ENCODE data around the gene SLC15A3.

DNA sequence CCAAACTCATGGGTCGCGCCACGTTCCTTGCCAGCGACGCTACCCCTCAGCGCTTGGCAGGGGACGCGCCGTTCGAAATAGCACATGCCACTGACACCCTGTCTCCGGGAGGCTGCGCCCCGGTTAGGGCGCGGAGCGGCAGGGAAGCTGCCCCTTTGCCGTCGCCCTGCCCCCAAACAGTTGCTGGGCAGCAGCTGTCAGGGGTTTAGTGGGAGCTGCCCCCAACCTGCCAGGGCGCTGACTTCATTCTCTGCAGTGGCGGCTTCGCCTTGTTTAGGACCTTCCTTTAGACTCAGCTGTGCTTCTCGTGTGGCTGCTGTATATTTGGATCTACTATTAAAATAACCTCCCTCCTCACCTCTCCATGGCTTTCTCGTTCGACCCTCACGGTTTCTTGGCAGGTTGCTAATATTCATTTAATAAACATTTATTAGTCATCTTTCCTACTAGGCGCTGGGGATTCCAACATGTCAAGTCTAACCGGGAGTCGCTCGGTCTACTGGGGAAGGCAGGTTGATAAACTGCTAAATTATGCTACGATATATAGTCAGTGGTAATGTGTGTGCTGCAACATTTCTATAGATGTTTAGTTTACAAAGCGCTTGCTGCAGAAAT, 37.2 kb downstream of the SLC15A3 start:
- TF ChIP-seq, protein P1, sequence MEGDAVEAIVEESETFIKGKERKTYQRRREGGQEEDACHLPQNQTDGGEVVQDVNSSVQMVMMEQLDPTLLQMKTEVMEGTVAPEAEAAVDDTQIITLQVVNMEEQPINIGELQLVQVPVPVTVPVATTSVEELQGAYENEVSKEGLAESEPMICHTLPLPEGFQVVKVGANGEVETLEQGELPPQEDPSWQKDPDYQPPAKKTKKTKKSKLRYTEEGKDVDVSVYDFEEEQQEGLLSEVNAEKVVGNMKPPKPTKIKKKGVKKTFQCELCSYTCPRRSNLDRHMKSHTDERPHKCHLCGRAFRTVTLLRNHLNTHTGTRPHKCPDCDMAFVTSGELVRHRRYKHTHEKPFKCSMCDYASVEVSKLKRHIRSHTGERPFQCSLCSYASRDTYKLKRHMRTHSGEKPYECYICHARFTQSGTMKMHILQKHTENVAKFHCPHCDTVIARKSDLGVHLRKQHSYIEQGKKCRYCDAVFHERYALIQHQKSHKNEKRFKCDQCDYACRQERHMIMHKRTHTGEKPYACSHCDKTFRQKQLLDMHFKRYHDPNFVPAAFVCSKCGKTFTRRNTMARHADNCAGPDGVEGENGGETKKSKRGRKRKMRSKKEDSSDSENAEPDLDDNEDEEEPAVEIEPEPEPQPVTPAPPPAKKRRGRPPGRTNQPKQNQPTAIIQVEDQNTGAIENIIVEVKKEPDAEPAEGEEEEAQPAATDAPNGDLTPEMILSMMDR (IDR thresholded peaks at IDR 0.05): no peak
- TF ChIP-seq POLR2A (IDR thresholded peaks at IDR 0.05): no peak
